Spleen (tissue), 11 donors: Measurements from ENCODE around the gene AKT1. TPM values are rescaled to one million over a fixed set of nuclear protein-coding genes. Genes with fewer than 3 reads are reported as not detected.
A peak's percentile ranks its signal among the peaks of the same experiment; 100 is the strongest.

ENCODE experiments used
- DNase-seq: peaks from one replicate; pipeline ENCODE4 v3.0.0-alpha.2; 2020
- H3K27ac ChIP-seq, 8 donors: fragments of 200-600 bp; sonication (generic) in 7 of 8; 1 replicate in 4 of 8; 2 replicates in 4 of 8; pipeline versions ENCODE4 v1.5.0 to v1.8.0; 2016 to 2021; ENCODE audit warnings: inconsistent platforms in 4 of 8, mild to moderate bottlenecking in 4 of 8, moderate library complexity in 1 of 8
- H3K27me3 ChIP-seq, 7 donors: fragments of 200-600 bp; sonication (generic) in 6 of 7; replicated peaks in 1 of 7; 1 replicate in 4 of 7; 2 replicates in 3 of 7; pipeline versions ENCODE4 v1.5.0 to v1.8.0; 2016 to 2021; ENCODE audit warnings: inconsistent platforms in 3 of 7, mild to moderate bottlenecking in 1 of 7
- H3K36me3 ChIP-seq, 6 donors: fragments of 200-600 bp; sonication (generic) in 5 of 6; 1 replicate in 4 of 6; 2 replicates in 2 of 6; pipeline versions ENCODE4 v1.5.0 to v1.8.0; 2016 to 2021; ENCODE audit warnings: inconsistent platforms in 2 of 6
- H3K4me1 ChIP-seq, 6 donors: fragments of 200-600 bp; sonication (generic) in 5 of 6; 1 replicate in 3 of 6; 2 replicates in 3 of 6; pipeline versions ENCODE4 v1.5.0 to v1.8.0; 2016 to 2021; ENCODE audit warnings: inconsistent platforms in 3 of 6
- H3K4me3 ChIP-seq, 8 donors: fragments of 200-600 bp; sonication (generic) in 7 of 8; 1 replicate in 4 of 8; 2 replicates in 4 of 8; pipeline versions ENCODE4 v1.5.0 to v1.8.0; 2016 to 2021; ENCODE audit warnings: inconsistent platforms in 4 of 8, mild to moderate bottlenecking in 4 of 8, moderate library complexity in 2 of 8
- H3K9me3 ChIP-seq, 8 donors: fragments of 200-600 bp; sonication (generic) in 7 of 8; 1 replicate in 4 of 8; 2 replicates in 4 of 8; pipeline versions ENCODE4 v1.5.0 to v1.8.0; 2016 to 2021; ENCODE audit warnings: inconsistent platforms in 4 of 8
- POLR2A ChIP-seq, 3 donors: fragments of 450-650 bp; IDR thresholded peaks; one replicate each; pipeline ENCODE4 v1.5.1; 2017; ENCODE audit warnings: antibody characterized with exemption in 3 of 3, mild to moderate bottlenecking in 1 of 3
- POLR2AphosphoS5 ChIP-seq, 3 donors: sonication (generic); formaldehyde crosslinking; IDR thresholded peaks; one replicate each; pipeline ENCODE4 v1.5.1; 2017; ENCODE audit warnings: antibody characterized with exemption in 3 of 3
- WGBS, 5 donors: extraction: QIAGEN DNeasy Blood & Tissue Kit in 3 of 5; methylation state at CpG; one replicate each; pipeline versions ENCODE4 v1.1.5 to v1.1.7; 2013 to 2018; 5-methylcytosine and 5-hydroxymethylcytosine counted together
- intact Hi-C: fragments of 100-400 bp; cut with DNase I; formaldehyde crosslinking; loops from one replicate; pipeline ENCODE4 v1.15.0; 2023; ENCODE audit warnings: low total_unique reads
- polyA plus RNA-seq, 3 donors: library from polyadenylated mRNA; stranded (reverse); fragments of 200-250 nt; gene quantifications; one replicate each; pipeline ENCODE4 v1.2.1, GENCODE V29; 2013
- total RNA-seq, 7 donors: library from RNA; depleted of rRNA in 3 of 7; stranded (reverse); fragments of >200 nt in 3 of 7; fragmentation: NEBNext Ultra II Directional in 4 of 7; extraction: Animal tissue kit (Norgen Biotek cat#: 25700) in 4 of 7; gene quantifications; one replicate each; pipeline versions ENCODE4 v1.1.0 to v1.2.1, GENCODE V29; 2016 to 2021
- TF ChIP-seq, protein P1 (sequence below), 11 experiments: fragments of 200-600 bp in 7 of 11; fragments of 450-650 bp in 4 of 11; sonication (generic) in 4 of 11; IDR thresholded peaks in 8 of 11; conservative IDR thresholded peaks in 3 of 11; 1 replicate in 7 of 11; 2 replicates in 4 of 11; pipeline versions ENCODE4 v1.4.0 to v1.8.0; 2016 to 2021; ENCODE audit warnings: antibody characterized with exemption in 11 of 11, inconsistent platforms in 4 of 11, mild to moderate bottlenecking in 1 of 11
- donor health status: healthy with polysubstance abuse.
- donor health status: DM: no; HTN: no; CAD: no; lungs with moderate emphysema.
- donor health status: DM: no; HTN: no; CAD: no.
- donor health status: Bipolar disorder and iron deficiency.
- donor health status: healthy.
- donor health status: DM: no; HTN: no; CAD: no.
- donor health status: DM: yes; HTN: yes; CAD: no.

The AKT1 gene
- total and polyA plus RNA-seq, 10 donors: 56.2 to 184 (median 115) TPM

DNA sequence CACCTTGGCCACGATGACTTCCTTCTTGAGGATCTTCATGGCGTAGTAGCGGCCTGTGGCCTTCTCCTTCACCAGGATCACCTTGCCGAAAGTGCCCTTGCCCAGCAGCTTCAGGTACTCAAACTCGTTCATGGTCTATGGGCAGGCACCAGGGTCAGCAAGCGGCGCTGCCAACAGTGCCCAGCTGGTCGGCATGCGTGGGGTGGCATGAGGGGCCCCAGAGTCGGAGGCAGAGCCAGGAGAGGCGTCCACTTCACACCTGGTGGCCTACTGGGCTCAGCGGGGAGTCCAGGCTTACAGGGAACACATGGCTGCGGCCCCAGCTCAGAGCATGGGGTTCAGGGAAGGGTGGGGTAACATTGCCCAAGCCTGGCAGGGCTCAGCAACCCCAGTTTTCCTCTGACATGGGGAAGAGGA is 20.5 kb downstream of the AKT1 start:
- Histone ChIP-seq H3K27ac (no peak overlapping the region), H3K27me3 (no peaks in the 10 kb centered on the region), H3K36me3 (peaks cover 0 to 100% (median 68%) of the 10 kb centered on the region in 6 donors), H3K9me3 (peaks cover 0 to 9% (median 5%) of the 10 kb centered on the region in 8 donors), H3K4me1 (peaks cover 0 to 21% (median 5%) of the 10 kb centered on the region in 6 donors), H3K4me3 (no peak overlapping the region)
- intact Hi-C loops: no loop called here
- no peak for DNase-seq
- TF ChIP-seq, protein P1, sequence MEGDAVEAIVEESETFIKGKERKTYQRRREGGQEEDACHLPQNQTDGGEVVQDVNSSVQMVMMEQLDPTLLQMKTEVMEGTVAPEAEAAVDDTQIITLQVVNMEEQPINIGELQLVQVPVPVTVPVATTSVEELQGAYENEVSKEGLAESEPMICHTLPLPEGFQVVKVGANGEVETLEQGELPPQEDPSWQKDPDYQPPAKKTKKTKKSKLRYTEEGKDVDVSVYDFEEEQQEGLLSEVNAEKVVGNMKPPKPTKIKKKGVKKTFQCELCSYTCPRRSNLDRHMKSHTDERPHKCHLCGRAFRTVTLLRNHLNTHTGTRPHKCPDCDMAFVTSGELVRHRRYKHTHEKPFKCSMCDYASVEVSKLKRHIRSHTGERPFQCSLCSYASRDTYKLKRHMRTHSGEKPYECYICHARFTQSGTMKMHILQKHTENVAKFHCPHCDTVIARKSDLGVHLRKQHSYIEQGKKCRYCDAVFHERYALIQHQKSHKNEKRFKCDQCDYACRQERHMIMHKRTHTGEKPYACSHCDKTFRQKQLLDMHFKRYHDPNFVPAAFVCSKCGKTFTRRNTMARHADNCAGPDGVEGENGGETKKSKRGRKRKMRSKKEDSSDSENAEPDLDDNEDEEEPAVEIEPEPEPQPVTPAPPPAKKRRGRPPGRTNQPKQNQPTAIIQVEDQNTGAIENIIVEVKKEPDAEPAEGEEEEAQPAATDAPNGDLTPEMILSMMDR (IDR thresholded peaks at IDR 0.05 in 8 of 11, conservative IDR thresholded peaks at IDR 0.05 in 3 of 11): no peak
- TF ChIP-seq POLR2AphosphoS5 (IDR thresholded peaks at IDR 0.05) (no peak), POLR2A (IDR thresholded peaks at IDR 0.05) (no peak)
- 88 to 99% (median 91%) methylated on average over 7 to 13 of the region's 13 CpGs for WGBS, 5 donors

GRCh38 chr14:104774453-104775072 is 21.0 kb downstream of the AKT1 start:
- peaks cover 0 to 9% (median 5%) of the 10 kb centered on the region in 8 donors for H3K9me3 ChIP-seq
- no peak for DNase-seq
- H3K4me1 ChIP-seq: peaks cover 0 to 24% (median 5%) of the 10 kb centered on the region in 6 donors
- no peak overlapping the region for H3K4me3 ChIP-seq
- TF ChIP-seq, protein P1 (IDR thresholded peaks at IDR 0.05 in 8 of 11, conservative IDR thresholded peaks at IDR 0.05 in 3 of 11): no peak
- TF ChIP-seq POLR2A (IDR thresholded peaks at IDR 0.05) (no peak), POLR2AphosphoS5 (IDR thresholded peaks at IDR 0.05) (no peak)
- 88 to 92% (median 91%) methylated on average over 7 to 20 of the region's 20 CpGs for WGBS, 5 donors
- H3K27me3 ChIP-seq: no peaks in the 10 kb centered on the region
- intact Hi-C loops: no loop called here
- peaks cover 0 to 100% (median 66%) of the 10 kb centered on the region in 6 donors for H3K36me3 ChIP-seq
- H3K27ac ChIP-seq: no peak overlapping the region

DNA sequence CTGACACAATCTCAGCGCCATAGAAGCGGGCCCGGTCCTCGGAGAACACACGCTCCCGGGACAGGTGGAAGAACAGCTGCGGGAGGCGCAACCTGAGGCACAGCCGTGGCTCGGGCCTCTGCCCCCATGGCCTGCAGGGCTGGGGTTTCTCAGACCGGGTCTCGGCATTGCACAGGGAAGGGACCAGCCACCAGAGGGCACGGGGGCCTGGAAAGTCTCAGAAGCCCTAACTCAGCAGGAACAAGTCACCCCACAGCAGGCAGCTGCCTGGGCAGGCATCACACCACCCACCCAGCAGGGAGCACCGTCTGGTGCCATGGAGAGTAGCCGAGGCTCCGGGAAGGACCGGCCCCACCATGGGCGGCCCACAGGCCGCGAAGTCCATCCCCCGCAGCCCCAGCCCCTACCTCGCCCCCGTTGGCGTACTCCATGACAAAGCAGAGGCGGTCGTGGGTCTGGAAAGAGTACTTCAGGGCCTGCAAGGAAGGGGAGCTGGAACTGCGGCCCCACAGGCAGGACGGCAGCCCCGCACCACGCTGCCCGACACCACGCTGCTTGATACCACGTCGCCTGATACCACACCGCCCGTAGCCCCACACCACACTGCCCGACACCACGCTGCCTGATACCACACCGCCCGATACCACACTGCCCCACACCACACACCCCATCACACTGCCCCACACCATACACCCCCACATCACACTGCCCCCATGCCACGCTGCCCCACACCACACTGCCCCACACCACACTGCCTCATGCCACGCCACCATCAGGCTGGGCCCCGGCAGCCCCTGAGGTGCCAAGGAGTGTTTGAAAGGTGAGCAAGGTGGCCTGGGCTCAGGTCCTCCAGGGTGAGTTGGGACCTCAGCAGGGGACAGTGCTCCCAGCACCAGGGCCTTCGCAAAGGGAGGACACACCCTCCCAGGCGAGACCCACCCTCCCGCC is 21.8 kb downstream of the AKT1 start:
- WGBS, 5 donors: 90 to 96% (median 92%) methylated on average over 15 to 46 of the region's 46 CpGs
- H3K27ac ChIP-seq: no peak overlapping the region
- no peak overlapping the region for H3K4me3 ChIP-seq
- intact Hi-C loops: no loop called here
- H3K36me3 ChIP-seq: peaks cover 0 to 95% (median 63%) of the 10 kb centered on the region in 6 donors
- H3K27me3 ChIP-seq: no peaks in the 10 kb centered on the region
- peaks cover 4 to 26% (median 10%) of the 10 kb centered on the region in 6 donors for H3K4me1 ChIP-seq
- no peak for DNase-seq
- TF ChIP-seq, protein P1 (IDR thresholded peaks at IDR 0.05 in 8 of 11, conservative IDR thresholded peaks at IDR 0.05 in 3 of 11): no peak
- peak in 1 of 3 donors; percentile 12 for TF ChIP-seq POLR2AphosphoS5 (IDR thresholded peaks at IDR 0.05)
- TF ChIP-seq POLR2A (IDR thresholded peaks at IDR 0.05): no peak
- H3K9me3 ChIP-seq: peaks cover 0 to 9% (median 5%) of the 10 kb centered on the region in 8 donors
